HFFc6 (cell line): Measurements from ENCODE around the gene CUX1. TPM values are rescaled to one million over a fixed set of nuclear protein-coding genes. Genes with fewer than 3 reads are reported as not detected.
"Not testable (repeated sequence)": the region's sequence is repeated elsewhere in the genome, so short reads cannot be mapped to it uniquely, and the experiment has no call there.

Experiments
- DNase-seq: peaks from one replicate; pipeline ENCODE4 v3.0.0-alpha.2; 2018
- H3K27ac Mint-ChIP-seq: 2 replicates; pipeline ENCODE4 v1.8.0; 2020; ENCODE audit warnings: mild to moderate bottlenecking, mixed read lengths
- H3K27me3 Mint-ChIP-seq: 2 replicates; pipeline ENCODE4 v1.8.0; 2021; ENCODE audit warnings: mild to moderate bottlenecking, moderate library complexity, mixed read lengths; ENCODE audit not compliant: insufficient read depth
- H3K36me3 Mint-ChIP-seq: 2 replicates; pipeline ENCODE4 v1.8.0; 2021; ENCODE audit warnings: low read depth, mixed read lengths
- H3K4me1 Mint-ChIP-seq: 2 replicates; pipeline ENCODE4 v1.8.0; 2020; ENCODE audit warnings: low read depth, mixed read lengths
- H3K4me3 Mint-ChIP-seq: 2 replicates; pipeline ENCODE4 v1.8.0; 2020; ENCODE audit warnings: mild to moderate bottlenecking, moderate library complexity, mixed read lengths
- H3K9me3 Mint-ChIP-seq: 2 replicates; pipeline ENCODE4 v1.8.0; 2020; ENCODE audit warnings: mild to moderate bottlenecking, mixed read lengths
- total RNA-seq, 6 experiments: library from RNA; stranded (reverse); fragmentation: NEBNext Ultra II Directional; extraction: Animal tissue kit (Norgen Biotek cat#: 25700); gene quantifications; 2 replicates in 1 of 6; 3 replicates in 5 of 6; pipeline ENCODE4 v1.2.3, GENCODE V29; 2021
- TF ChIP-seq, protein P1 (sequence below): fragments of 200-600 bp; sonication (generic); IDR thresholded peaks from 2 replicates; pipeline ENCODE4 v1.5.0; 2021; ENCODE audit warnings: antibody characterized with exemption, mild to moderate bottlenecking

CUX1 gene
- total RNA-seq, 6 experiments from 2014 or later, result 46.9 to 64.2 (median 51.6) TPM

DNA sequence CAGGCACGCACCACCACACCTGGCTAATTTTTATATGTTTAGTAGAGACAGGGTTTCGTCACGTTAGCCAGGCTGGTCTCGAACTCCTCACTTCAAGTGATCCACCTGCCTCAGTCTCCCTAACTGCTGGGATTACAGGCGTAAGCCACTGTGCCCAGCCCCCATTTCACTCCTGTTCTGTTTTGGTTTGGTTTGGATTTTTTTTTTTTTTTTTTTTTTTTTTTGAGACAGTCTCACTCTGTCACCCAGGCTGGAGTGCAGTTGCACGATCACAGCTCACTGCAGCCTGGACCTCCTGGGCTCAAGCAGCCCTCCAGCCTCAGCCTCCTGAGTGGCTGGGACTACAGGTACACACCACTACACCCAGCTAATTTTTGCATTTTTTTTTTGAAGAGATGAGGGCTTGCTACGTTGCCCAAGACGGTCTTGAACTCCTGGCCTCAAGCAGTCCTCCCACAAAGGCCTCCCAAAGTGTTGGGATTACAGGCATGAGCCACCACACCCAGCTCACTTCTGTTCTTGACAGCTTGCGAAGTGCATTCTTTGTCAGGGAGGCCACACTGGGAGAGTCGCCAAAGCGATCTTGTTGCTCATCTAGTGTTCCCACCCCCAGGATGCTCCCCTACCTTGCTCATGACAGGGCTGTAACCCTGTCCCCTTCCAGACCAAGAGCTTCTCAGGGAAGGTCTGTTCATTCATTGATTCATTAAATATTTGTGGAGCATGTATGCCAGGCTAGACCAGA is 229.1 kb downstream of the CUX1 start:
- DNase-seq, result no peak
- Mint-ChIP-seq H3K36me3 (no peaks in the 10 kb centered on the region), H3K27me3 (no peaks in the 10 kb centered on the region; the same call in 1 of the 2 replicates), H3K27ac (no peak overlapping the region), H3K4me3 (no peak overlapping the region), H3K9me3 (no peaks in the 10 kb centered on the region), H3K4me1 (peaks cover 44% of the 10 kb centered on the region)
- TF ChIP-seq, protein P1, sequence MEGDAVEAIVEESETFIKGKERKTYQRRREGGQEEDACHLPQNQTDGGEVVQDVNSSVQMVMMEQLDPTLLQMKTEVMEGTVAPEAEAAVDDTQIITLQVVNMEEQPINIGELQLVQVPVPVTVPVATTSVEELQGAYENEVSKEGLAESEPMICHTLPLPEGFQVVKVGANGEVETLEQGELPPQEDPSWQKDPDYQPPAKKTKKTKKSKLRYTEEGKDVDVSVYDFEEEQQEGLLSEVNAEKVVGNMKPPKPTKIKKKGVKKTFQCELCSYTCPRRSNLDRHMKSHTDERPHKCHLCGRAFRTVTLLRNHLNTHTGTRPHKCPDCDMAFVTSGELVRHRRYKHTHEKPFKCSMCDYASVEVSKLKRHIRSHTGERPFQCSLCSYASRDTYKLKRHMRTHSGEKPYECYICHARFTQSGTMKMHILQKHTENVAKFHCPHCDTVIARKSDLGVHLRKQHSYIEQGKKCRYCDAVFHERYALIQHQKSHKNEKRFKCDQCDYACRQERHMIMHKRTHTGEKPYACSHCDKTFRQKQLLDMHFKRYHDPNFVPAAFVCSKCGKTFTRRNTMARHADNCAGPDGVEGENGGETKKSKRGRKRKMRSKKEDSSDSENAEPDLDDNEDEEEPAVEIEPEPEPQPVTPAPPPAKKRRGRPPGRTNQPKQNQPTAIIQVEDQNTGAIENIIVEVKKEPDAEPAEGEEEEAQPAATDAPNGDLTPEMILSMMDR, result no peak

DNA sequence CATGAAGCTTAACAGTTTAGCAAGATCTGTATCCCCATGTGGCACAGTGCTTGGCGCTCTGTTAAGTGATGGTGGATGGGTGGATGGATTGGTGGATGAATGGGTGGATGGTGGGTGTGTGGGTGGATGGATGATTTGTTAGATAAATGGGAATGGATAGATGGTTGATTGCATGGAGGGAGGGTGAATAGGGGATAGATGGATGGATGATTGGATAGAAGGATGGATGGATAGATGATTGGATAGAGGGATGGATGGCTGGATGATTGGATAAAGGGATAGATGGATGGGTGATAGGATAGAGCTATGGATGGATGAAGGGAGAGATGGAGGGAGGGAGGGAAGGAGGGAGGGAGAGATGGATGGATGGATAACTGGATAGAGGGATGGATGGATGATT is 229.7 kb downstream of the CUX1 start:
- Mint-ChIP-seq H3K9me3 (no peaks in the 10 kb centered on the region), H3K27me3 (peaks cover 1% of the 10 kb centered on the region), H3K27ac (no peak overlapping the region), H3K36me3 (no peaks in the 10 kb centered on the region), H3K4me1 (peaks cover 37% of the 10 kb centered on the region), H3K4me3 (no peak overlapping the region)
- no peak for DNase-seq
- TF ChIP-seq, protein P1, result no peak

DNA sequence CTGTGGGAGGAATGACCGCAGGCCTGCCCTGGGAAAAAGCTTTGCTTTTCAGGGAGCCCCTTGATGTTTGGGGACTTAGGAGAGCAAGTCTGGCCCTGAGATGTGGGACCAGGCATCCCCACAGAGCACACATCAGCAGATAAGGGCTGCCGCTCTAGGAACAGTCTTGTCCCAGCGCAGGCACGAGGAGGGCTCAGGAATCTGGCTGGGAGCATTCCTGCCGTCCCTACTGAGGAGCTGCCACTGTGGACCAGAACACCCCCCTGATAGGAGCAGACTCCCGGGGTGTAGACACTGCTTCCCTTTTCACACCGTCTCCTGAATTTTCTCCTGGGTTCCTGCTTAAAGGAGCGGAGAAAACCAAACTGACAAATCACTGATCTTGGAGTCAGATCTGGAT is 232.3 kb downstream of the CUX1 start:
- peaks cover 12% of the 10 kb centered on the region for H3K36me3 Mint-ChIP-seq
- no peak overlapping the region for H3K27ac Mint-ChIP-seq
- TF ChIP-seq, protein P1, result no peak
- peaks cover 3% of the 10 kb centered on the region for H3K27me3 Mint-ChIP-seq
- no peaks in the 10 kb centered on the region for H3K9me3 Mint-ChIP-seq
- no peak overlapping the region for H3K4me3 Mint-ChIP-seq
- DNase-seq, result no peak
- peaks cover 24% of the 10 kb centered on the region for H3K4me1 Mint-ChIP-seq

DNA sequence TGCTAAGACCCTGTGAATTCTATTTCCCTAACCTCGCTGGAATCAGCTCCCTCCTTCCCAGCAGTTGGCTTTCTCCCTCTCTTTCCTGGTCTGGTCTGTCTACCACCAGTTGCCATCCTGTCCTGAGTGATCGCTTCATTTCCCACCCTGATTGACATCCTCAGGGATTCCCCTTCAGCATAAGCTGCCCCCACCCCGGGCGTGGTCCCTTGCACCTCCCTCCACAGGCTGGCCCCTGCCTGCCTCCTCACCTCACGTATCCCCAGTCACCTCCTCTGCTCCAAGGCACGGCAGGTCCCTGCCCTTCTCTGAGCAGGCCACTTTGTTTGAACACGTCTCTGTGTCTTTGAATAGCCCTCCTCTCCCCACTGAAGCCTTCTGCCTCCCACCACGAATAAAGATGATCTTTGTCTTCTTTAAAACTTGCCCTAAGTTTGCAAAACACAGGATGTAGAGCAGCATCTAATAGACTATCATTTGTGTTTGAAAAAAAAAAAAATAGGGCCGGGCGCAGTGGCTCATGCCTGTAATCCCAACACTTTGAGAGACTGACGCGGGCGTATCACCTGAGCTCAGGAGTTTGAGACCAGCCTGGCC is 233.5 kb downstream of the CUX1 start:
- Mint-ChIP-seq H3K27ac (no peak overlapping the region), H3K4me3 (no peak overlapping the region), H3K36me3 (peaks cover 23% of the 10 kb centered on the region), H3K4me1 (peaks cover 21% of the 10 kb centered on the region), H3K9me3 (peaks cover 5% of the 10 kb centered on the region; the same call in 1 of the 2 replicates), H3K27me3 (peaks cover 3% of the 10 kb centered on the region)
- TF ChIP-seq, protein P1, result no peak
- no peak for DNase-seq

DNA sequence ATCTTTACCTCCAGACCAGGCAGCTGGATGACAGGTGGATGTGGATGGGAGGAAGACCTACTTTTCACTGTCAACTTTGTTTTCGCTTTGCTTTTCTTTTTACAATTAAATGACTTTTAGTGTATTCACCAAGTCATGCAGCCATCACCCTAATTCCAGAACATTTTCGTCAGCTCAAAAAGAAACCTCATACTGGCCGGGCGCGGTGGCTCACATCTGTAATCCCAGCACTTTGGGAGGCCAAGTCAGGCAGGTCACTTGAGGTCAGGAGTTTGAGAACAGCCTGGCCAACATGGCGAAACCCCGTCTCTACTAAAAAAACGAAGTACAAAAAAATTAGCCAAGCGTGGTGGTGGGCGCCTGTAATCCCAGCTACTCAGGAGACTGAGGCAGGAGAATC is 234.3 kb downstream of the CUX1 start:
- not testable (repeated sequence) for DNase-seq, H3K27me3 Mint-ChIP-seq, H3K9me3 Mint-ChIP-seq, H3K27ac Mint-ChIP-seq, H3K4me3 Mint-ChIP-seq
- peaks cover 25% of the 10 kb centered on the region for H3K36me3 Mint-ChIP-seq
- H3K4me1 Mint-ChIP-seq, result peaks cover 14% of the 10 kb centered on the region

DNA sequence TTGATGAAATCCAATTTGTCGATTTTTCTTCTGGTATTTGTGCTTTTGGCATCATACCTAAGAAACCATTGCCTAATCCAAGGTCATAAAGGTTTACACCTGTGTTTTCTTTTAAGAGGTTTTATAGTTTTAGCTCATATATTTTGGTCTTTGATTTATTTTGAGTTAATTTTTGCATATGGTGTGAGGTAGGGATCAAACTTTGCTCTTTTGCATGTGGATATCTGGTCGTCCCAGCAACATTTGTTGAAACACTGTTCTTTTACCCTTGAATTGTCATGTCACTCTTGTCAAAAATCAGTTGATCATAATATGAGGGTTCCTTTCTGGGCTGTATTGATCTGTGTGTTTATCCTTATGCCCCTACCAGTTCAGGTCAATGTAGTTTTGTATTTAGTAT is 236.7 kb downstream of the CUX1 start:
- no peak overlapping the region for H3K27ac Mint-ChIP-seq
- H3K36me3 Mint-ChIP-seq, result peaks cover 35% of the 10 kb centered on the region
- H3K9me3 Mint-ChIP-seq, result peaks cover 7% of the 10 kb centered on the region; the same call in 1 of the 2 replicates
- 0 out of 2 replicates have a peak, but pooled peaks cover 9% of the 10 kb centered on the region for H3K4me1 Mint-ChIP-seq
- H3K27me3 Mint-ChIP-seq, result peaks cover 3% of the 10 kb centered on the region; the same call in 1 of the 2 replicates
- TF ChIP-seq, protein P1, result no peak
- no peak overlapping the region for H3K4me3 Mint-ChIP-seq
- DNase-seq, result no peak
